NCI-H1105 (cell line): ENCODE measurements around the gene GPR52.
"Not testable (repeated sequence)": the region's sequence is repeated elsewhere in the genome, so short reads cannot be mapped to it uniquely, and the experiment has no call there.

Experiments used
- DNase-seq: peaks from one replicate; lab custom pipeline; 2025; lab: John Stamatoyannopoulos, UW

GPR52 gene, protein sequence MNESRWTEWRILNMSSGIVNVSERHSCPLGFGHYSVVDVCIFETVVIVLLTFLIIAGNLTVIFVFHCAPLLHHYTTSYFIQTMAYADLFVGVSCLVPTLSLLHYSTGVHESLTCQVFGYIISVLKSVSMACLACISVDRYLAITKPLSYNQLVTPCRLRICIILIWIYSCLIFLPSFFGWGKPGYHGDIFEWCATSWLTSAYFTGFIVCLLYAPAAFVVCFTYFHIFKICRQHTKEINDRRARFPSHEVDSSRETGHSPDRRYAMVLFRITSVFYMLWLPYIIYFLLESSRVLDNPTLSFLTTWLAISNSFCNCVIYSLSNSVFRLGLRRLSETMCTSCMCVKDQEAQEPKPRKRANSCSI

DNA sequence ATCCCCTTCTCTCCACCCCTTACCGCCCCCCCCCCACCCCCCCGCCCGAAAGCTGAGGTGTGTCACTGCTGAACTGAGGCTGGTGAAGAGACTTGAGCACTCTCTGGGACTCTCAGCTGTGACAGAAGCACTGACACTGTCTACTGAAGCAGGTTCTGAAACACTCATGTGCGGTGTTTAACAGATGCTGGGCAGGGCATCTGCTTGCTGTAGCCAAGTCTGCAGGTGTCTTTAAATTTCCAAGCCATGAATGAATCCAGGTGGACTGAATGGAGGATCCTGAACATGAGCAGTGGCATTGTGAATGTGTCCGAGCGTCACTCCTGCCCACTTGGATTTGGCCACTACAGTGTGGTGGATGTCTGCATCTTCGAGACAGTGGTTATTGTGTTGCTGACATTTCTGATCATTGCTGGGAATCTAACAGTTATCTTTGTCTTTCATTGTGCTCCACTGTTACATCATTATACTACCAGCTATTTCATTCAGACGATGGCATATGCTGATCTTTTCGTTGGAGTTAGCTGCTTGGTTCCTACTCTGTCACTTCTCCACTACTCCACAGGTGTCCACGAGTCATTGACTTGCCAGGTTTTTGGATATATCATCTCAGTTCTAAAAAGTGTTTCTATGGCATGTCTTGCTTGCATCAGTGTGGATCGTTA lies at the start of gene GPR52:
TSS of gene GPR52 (plus strand) at position 99 of the 665 bp plus-strand sequence. CDS start at position 247, 148 bp downstream.
- no peak for DNase-seq

DNA sequence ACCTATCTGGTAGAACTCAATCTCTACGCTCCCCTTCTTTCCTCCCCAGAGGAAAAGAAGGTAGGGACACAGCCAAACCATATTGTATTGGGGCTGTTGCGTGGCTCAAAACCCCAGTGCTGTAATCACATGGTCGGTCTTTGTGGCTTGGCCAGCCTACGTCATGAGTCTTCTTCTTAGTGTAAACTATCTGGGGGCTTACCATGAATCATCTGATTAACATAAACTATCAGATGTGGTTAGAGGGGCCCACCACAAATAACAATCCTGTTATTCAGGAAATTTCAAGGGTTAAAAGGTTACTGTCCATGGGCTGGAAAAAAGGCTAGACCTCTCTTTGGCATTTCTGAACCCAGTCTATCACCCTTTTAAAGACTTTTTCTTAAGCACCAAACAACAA lies 49.5 kb upstream of the GPR52 start:
- no peak for DNase-seq

DNA sequence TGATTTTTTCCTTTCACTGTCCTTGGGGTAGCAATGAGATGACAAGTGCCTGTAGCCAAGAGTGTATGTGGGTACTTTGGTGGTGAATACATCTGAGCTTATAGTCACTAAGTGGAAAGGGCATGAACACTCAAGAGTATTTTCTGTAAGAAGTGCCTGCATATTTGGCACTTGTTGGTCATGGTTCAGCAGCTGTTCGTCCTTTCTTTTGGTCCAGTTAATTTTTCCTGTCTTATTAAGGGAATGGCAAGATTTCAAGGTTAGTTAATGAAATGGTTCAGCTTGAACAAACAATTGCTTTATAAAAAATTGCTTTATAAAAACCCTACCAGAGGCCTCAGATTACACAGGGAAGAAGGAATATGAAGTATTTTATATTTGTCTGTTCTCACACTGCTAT lies 48.6 kb upstream of the GPR52 start:
- peak; percentile 3 for DNase-seq

DNA sequence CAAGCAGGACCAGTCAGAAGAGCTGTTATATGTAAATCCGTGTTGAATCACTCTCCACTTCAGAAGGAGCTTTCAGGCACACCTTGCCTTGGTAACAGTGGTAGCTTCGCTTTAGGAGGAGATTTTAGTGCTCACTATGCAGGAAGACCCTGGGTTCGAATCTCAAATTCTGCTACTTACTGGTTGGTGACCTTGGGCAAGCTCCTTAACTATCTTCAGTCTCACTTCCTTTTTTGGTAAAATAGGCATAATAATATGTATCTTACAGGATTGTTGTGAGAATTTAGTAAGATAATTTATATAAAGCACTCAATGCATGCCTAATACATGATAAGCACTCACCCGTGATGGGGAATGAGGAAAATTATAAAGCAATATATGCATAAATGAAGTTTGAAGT lies 46.7 kb upstream of the GPR52 start:
- DNase-seq, result no peak

DNA sequence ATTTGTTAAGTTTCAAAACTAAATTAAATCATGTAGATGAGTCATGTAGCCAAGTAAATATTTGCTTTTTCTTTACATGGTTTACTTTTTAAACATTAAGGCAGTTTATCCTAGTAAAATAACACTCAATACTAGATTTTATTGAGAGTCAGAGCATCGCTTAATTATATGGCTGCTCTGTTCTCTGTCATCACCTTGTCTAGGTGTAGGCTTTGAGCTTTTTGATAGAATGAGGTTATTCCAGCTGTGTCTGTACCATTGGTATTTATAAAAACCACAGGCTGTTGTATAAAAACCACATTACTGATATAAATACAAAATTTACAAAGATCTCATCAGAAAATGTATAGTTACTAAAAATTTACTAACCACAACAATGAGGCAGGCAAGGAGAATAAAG lies 42.5 kb upstream of the GPR52 start:
- DNase-seq, result no peak

DNA sequence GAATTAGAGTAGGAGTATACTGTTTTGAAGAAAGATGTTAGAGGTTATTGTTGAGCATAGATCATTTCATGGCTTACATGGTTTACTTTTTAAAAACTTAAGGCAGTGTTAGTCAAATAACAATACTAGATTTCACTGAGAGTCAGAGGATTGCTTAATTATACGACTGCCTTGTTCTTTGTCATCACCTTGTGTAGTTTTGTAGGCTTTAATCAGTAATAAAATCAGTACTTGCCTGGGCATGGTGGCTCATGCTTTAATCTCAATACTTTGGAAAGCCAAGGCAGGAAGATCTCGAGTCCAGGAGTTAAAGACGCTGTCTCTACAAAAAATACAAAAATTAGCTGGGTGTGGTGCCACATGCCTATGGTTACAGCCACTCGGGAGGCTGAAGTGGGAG lies 41.3 kb upstream of the GPR52 start:
- DNase-seq, result no peak

DNA sequence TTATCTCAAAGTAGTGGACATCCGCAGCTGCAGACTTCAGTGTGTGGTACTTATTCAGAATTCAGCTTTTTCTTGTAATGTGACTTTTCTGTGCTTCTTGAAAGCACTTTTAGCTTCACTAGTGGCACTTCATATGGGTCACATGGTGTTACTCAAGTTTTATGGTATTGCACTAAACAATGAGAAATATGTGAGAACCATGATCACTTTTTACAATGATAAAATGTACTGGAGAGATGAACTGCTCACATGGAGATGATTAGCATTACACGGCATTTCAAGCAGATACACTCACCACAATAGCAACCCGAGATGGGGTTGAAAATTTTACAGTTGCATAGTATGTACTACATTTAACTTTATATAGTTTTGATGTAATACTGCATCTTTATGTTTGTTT lies 40.1 kb upstream of the GPR52 start:
- no peak for DNase-seq

DNA sequence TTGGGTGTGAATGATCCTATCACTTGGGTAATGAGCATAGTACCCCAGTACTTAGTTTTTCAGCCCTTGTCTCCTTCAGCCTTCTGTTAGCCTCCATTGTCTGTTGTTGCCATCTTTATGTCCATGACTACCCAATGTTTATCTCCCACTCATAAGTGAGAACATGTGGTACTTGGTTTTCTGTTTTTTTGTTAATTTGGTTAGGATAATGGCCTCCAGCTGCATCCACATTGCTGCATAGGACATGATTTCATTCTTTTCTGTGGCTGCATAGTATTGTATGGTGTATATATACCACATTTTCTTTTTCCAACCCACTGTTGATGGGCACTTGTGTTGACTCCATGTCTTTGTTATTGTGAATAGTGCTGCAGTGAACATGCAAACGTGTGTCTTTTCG lies 39.6 kb upstream of the GPR52 start:
- DNase-seq, result no peak

DNA sequence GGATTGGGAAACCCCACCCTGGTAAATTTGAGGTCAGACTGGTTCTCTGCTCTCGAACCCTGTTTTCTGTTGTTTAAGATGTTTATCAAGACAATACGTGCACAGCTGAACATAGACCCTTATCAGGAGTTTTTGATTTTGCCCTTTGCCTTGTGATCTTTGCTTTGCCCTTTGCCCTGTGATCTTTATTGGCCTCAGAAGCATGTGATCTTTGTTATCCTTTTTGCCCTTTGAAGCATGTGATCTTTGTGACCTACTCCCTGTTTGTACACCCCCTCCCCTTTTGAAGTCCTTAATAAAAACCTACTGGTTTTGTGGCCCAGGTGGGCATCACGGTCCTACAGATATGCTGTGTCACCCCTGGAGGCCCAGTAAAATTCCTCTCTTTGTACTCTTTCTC lies 38.0 kb upstream of the GPR52 start:
- not testable (repeated sequence) for DNase-seq

DNA sequence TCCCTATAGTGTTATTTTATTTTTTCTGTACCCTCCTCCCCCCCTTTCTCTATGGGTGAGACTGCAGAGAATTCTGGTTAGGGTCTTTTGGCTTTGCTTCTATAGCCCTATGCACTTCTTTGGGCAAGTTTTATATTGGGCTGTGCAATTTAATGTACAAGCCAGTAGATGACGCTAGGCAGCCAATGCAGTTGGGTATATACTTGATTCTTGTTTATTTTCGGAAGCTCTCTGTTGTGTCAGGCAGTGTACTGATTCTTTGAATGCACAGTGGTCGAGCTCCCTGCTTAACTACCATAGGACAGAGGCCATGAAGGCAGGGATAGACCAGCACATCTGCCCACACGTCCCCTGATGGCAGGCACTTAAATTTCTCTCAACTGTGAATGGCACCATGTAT lies 34.1 kb upstream of the GPR52 start:
- DNase-seq, result no peak

DNA sequence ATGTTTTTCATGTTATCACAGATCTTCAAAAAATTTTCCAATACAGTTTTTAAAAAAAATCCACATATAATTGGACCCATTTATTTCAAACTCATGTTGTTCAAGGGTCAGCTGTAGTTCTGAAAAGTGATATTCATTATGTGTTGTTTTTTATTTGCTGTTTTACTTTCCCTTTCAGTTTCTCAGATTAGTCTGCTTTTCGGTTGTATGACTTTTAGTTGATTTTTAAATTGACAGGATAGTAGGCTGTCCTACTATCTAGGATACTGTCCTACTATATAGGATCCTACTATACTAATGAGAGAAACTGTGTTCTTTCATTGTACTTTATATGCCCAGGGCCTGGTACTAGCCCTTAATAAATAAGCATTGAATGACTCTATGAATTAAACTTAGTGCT lies 33.6 kb upstream of the GPR52 start:
- DNase-seq, result no peak

DNA sequence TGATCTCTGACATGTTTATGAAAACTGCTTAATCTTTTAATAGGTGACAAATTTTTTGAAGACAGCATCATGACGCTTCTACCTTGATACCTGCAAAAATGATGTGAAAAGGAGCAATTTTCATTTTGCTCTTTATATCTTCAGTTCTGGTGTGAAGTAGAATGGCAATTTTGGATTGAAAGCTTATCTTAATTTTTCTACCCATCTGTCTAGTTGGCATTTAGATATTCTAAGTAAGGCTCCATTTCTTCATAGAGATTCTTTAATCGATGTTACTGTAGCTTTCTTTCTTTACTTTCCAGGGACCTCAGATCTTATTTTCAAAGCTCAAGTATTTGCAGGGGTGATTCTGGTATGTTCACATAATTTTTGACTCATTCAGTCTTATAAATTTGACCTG lies 32.3 kb upstream of the GPR52 start:
- no peak for DNase-seq

DNA sequence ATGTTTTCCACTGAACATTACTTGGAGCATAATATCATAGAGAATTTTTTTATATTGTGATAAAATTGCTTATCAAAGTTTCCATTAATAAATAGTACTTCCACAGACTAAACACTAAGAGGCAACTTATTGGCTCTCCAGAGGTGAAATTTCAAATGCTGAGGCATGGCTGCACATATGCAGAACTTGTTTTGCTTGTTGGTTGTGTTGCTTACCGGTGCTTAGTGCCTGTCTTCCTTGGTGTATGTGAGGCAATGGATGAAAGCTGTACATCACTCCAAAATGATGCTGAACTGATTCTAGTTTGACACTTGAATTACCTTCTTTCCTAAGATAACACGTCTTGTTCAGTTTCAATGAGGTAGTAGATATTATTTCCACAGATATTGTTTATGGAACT lies 29.8 kb upstream of the GPR52 start:
- no peak for DNase-seq

DNA sequence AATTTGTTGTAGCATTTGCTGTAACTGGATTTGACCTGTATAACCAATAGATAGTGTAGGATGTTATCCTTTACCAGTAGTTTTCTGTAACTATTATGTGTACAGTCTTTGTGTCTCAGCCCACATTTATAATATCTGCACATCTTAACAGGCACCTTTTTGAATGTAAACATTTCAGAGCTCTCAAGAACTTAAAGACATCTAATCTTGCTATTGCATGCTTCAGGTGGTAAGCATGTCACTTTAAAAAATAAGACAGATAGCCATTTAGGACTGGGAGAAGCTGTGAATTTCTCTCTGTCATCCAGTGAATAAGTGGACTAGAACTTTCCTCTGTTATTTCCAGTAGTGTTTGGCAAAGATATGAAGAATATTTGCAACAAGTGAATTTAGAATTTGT lies 22.6 kb upstream of the GPR52 start:
- no peak for DNase-seq

DNA sequence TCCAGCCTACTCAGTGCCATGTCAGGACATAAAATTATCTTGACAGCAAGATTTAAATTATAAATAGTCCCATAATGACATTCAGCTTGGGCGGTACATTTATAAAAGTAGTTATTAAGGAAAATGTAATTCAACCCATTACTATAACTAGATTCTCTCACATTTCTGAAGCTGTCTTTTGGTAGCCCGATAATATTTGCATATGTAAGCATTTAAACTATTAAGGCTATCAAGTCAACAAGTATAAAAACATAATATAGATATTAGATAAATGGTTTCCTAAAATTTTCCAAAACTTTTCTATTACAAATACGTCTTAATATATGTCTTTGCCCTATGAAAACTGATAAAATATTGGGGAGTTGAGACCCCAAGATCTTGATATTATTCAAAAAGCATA lies 21.6 kb upstream of the GPR52 start:
- no peak for DNase-seq

DNA sequence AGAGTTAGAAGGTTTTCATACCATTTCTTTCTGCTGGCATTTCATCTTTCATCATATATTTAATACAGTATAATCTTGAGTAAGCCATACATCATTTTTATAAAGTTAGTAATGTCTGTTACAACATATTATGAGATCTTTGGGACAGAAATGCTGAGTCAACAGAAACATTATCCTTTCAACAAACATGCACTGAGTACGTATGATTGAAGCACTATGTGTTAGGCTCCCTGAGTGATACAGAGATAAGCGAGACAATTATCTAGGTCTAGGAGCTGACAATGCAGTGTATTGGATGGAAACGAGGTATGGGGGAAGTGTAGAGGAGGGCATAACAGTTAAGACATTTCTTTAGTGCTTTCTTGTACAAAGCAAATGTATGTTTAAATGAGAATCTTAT lies 19.7 kb upstream of the GPR52 start:
- no peak for DNase-seq

DNA sequence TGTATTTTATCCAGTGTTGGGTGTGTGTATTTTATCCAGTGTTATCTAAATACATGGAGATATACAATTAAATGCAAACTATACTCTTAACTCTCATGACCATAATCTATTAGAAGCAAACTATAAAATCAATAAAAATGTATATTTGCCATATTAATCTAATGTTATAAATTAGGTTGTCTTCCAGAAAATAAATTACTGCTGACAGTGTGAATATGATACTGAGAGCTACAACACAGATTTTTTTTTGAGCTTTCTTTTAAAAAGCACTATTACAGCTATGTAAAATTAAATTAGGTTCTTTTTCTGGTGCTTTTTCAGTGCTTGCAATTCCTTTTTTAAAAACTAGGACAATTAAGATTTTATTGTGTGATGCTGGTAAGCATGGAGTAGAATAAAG lies 19.0 kb upstream of the GPR52 start:
- no peak for DNase-seq

DNA sequence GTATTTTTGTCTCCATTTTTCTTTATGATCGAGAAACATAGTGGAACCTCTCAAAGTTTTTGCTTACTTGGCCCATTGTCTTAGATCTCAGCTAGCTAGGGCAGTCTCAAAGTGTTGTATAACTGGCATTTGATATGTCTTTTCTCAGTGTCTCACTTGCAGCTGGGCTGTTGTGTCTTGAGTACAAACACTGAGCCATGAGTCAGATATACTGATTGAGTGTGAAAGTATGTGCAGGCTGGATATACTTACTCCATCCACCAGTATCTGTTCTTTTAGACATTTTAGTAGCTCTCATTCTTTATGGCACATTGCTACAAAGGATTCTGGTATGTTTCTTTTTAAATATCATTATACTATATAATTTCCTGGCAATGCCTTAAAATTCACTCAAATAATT lies 14.3 kb upstream of the GPR52 start:
- DNase-seq, result no peak

DNA sequence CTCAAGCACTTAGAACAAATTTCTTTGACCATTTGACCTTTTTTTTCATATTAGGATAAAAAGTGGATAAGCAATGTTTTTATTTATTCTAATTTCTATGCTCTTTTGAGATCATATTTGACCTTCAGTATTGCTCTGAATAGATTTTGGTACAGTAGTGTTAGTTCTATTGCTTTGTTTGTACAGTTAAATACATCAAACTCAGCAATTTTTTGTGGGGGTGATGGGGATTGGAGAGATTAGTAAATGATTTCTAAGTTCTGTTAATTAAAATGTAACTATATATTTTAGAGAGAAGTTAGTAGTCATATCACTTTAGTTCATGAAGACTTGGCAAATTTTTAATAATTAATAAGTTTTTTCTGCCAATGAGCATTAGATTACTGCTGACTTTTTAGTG lies 2.4 kb upstream of the GPR52 start:
- DNase-seq, result no peak

DNA sequence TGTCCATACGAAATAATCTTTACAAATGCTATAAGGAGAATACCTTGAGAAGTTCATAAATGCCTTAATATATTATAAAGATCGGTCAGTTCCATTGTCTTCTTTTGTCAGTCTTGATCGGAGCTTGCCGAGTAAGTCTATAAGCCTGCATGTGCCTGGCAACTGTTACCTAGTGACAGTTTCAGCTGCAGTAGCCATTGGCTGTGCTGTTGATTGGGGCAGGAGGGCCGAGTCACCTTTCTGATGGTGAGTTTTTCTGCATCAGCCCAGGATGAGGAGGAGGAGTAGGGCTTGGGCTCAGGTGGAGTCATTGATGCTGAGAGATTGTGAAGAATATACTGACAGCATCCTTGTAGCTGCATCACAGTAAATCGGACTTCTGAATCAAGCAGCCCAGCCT lies 1.9 kb upstream of the GPR52 start:
- DNase-seq, result no peak

DNA sequence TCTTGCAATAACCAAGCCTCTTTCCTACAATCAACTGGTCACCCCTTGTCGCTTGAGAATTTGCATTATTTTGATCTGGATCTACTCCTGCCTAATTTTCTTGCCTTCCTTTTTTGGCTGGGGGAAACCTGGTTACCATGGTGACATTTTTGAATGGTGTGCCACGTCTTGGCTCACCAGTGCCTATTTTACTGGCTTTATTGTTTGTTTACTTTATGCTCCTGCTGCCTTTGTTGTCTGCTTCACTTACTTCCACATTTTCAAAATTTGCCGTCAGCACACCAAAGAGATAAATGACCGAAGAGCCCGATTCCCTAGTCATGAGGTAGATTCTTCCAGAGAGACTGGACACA lies 743 bp downstream of the GPR52 start:
- peak; percentile 53 for DNase-seq

DNA sequence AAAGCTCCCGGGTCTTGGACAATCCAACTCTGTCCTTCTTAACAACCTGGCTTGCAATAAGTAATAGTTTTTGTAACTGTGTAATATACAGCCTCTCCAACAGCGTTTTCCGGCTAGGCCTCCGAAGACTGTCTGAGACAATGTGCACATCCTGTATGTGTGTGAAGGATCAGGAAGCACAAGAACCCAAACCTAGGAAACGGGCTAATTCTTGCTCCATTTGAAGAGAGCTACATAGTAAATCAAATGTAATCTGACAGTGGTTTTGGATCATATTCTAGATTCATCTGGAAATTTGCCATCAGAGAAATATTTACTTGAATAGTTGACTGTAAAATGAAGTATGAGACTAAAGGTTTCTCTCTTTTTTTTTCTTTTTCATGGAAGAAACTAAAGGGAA lies 1.2 kb downstream of the GPR52 start:
- DNase-seq, result peak; percentile 13

DNA sequence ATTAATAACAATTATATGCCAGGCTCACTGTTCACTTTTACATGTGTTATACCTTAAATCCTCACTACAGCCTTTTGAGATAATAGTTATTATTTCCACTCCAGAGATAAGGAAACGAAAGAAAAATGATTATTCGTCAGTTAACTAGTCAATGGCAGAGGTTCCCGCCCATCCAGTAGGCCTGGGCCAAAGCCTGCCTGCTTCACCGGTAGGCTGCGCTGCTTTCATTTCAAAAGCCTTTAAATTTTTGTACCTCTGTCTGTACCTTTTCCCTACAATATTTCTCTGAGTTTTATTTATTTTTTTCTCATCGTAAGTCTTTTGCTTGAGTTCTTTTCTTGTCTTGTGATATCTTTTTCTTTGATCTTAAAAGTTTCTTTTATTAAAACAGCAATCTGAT lies 3.6 kb downstream of the GPR52 start:
- DNase-seq, result no peak

DNA sequence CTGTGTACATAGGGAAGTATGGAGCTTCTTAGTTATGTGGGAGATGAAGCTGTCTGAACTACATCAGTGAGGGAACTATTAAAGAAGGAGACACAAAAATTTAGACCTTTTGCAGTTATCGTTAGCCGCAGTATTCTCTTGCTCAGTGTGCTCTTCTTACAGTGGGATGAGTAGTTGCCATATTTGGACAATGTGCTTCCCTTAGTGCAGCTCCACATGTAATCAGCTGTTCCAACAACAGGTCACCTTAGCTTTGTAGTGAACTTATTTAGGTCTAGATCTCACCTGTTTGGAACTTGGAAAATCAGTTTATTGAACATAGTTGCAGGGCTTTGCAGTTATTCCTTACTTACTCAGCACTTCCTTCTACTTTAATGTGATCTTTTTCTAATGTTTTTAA lies 18.1 kb downstream of the GPR52 start:
- DNase-seq, result no peak
